Caki2 (cell line): ENCODE data around the gene NUDT10. TPM values are rescaled to one million over a fixed set of nuclear protein-coding genes. Genes with fewer than 3 reads are reported as not detected.
A peak's percentile ranks its signal among the peaks of the same experiment; 100 is the strongest.
"Not testable (repeated sequence)": the region's sequence is repeated elsewhere in the genome, so short reads cannot be mapped to it uniquely, and the experiment has no call there.

Experiments
- DNase-seq: peaks from one replicate; pipeline ENCODE4 v3.0.0-alpha.2; 2015; ENCODE audit warnings: low read depth
- in situ Hi-C: cut with HindIII; loops from 2 replicates; pipeline ENCODE4 v1.10.0; 2016; ENCODE audit warnings: low sequenced_read_pairs, low pct_unique_long_range_greater_than_20kb, mixed read lengths
- total RNA-seq: library from RNA; depleted of rRNA; stranded (reverse); fragments of >200 nt; shearing (Covaris generic); gene quantifications from 2 replicates; pipeline ENCODE4 v1.2.3, GENCODE V29; 2014; ENCODE audit warnings: low replicate concordance; rRNA removed

NUDT10 gene
- 1.9 and 6.6 TPM in 2 replicates for total RNA-seq

DNA sequence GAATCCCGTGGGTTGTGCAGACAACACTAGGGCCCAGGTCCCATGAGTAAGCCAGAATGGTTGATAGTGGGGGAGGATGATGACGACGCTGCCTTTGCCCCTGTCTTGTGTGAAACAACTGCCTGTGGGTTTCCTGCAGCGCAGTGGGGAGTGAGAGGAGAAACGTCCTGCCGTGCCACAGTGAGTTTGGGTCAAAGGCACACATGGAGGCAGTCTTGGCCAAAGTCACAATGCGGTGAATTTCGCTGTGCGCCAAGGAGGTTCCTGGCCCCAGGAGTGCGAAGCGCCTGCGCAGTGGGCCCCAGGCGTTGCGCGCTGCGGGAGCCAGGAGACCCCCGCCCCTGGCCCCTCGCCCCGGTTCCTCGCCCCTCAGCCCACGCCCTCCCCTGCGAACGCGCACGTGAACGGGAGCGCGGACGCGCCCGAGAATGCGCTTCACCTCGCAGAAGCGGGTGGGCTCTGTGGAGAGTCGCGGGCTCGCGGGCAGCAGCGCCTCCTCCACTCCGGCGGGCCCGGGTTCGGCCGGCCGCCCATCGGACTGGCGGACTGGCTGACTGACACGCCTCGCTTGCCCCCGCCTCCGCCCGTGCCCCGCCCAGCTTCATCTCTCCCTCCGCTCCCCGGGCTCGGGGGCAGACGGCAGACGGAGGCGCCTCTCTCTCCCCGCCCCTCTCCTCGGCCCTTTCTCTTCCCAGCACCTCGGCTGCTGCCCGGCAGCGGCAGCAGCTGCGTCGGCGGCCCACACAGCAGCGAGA lies at the start of gene NUDT10:
Gene NUDT10, plus strand, starts transcription at position 635 of the 755 bp plus-strand sequence. CDS start 144 bp downstream, outside the sequence.
- peak; percentile 80 for DNase-seq
- in situ Hi-C loops, result no loop called here

DNA sequence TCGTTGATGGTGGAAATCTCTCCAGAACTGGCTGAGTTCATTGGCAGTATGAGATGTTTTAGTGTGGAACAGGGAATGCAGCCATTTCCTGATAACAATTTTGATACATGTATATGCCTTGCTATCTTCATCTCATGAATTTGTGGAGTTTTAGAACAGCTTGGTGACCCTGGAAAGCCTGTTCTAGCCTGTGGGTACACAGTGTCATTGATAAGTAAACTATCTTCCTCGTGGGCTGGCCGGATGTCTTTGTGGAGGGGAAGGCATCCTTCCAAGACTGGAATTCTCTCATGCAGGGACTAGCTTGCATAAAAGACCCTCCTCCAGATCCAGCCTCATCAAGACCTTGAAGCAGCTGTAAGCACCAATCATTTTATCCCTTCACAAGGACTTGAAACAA lies 40.2 kb upstream of the NUDT10 start:
- in situ Hi-C loops, result no loop called here
- no peak for DNase-seq

DNA sequence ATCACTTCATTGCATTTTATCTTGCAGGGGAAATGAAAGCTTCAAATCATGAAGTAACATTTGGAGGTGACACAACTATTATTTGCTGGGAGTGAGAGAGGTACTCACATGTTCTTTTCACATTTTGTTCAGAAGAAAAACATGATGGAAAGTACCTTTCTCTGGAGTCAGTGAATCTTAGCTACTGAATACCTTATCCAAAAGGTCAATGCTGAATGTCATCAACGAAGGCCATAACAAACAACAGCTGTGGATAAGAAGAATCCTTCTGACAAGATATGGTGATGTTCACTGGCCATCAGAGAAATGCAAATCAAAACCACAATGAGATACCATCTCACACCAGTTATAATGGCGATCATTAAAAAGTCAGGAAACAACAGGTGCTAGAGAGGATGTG lies 36.5 kb upstream of the NUDT10 start:
- in situ Hi-C loops, result no loop called here
- no peak for DNase-seq

DNA sequence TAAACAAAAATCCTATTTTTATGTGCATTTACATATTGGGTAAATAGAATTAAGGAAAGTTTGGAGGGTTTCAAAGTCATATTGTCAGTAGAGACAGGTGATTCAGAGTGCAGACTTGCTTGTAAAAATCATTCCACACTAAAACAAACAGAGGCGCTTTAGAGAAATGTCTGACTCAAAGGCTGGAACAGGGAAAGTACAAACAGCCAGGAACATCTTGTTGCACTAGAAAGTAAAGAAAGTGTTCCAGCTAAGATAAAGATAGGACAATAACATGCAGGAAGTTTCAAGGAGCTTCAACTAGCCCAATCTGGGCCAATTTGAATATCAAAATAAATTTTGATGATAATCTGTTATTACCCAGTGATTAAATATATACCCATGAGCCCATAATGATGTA lies 16.4 kb upstream of the NUDT10 start:
- in situ Hi-C loops, result no loop called here
- DNase-seq, result no peak

GRCh38 chrX:51332943-51333785 lies 542 bp downstream of the NUDT10 start:
- in situ Hi-C loops, DNase-seq: not testable (repeated sequence)

- in situ Hi-C loops, result no loop called here
- DNase-seq, result no peak
Observed at GRCh38 chrX:51334276-51334675, 1.7 kb downstream of the NUDT10 start.

- in situ Hi-C loops, result no loop called here
- peak; percentile 19 for DNase-seq
Observed at GRCh38 chrX:51336584-51336983, 4.0 kb downstream of the NUDT10 start.

DNA sequence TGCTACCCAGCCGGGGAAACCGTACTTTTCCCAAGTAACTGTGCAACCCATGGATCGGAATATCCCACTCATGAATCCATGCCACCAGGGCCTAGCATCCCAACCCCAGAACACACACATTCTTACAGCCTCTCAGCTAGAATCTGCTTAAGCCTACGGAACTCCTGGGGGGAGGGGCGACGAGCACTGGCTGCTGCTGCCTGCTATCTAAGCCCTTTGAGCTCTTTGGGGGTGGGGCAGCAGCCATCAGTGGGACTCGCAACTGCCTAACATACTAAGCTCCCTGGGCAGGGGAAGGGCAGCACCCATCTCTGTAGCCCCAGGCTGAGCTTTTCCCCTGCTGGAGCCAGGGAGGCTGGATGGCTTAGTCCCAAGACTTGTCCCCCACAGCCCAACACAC lies 28.6 kb downstream of the NUDT10 start:
- no peak for DNase-seq
- in situ Hi-C loops, result no loop called here

DNA sequence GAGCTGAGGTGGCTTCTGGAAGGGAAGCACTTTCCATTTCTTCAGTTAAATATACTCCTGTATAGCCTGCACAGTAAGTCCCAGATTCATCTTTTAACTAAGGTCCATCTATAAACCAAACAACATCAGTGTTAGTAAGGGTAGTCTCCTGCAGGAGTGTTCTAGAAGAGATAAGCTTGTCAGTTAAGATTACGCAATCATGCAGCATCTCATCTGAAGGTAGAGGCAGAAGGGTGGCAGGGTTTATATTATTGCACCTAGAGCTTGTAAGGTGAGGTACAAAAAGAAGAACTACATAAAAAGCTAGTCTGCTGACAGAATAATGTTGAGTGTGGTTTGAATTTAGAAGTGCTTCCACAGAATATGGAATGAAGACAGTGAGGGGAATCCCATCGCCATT lies 44.0 kb downstream of the NUDT10 start:
- in situ Hi-C loops, result no loop called here
- no peak for DNase-seq

Other genes with a start within 250 kb of the NUDT10 start
- gene NUDT11, start 163.8 kb downstream of the NUDT10 start, total RNA-seq, result 10.9 and 17.6 TPM in 2 replicates